Measurements from ENCODE around the gene ELAPOR1.

Gene ELAPOR1

GRCh38 chr1:109089242-109090015 lies 24.5 kb upstream of the ELAPOR1 start:
- ChIA-PET CTCF (interaction anchor here (0.6 to 3.9 kb wide), 7 partner anchors 10 to 42 kb away, joined by 3 to 23 read pairs (median 3); partner anchors contain the start of gene TAF13), POLR2A (no interaction called here)
- DNase-seq (ENCODE audit: extremely low spot score) = peak; percentile 53
- peak; percentile 36 for TF ChIP-seq CTCF (IDR thresholded peaks at IDR 0.05; ENCODE audit: control extremely low read depth, extremely low read depth, low read depth, missing control alignments)

GRCh38 chr1:109090196-109091077 lies 23.5 kb upstream of the ELAPOR1 start, which contains the start of gene TMEM167B:
TMEM167B (plus strand) TSS chr1:109090764; CDS start chr1:109090873, 109 bp downstream.
- CTCF ChIA-PET = interaction anchor here (1.0 to 3.9 kb wide), 5 partner anchors 9 to 22 kb away, joined by 3 to 23 read pairs (median 6); partner anchors contain the start of gene TAF13
- no peak for TF ChIP-seq CTCF (IDR thresholded peaks at IDR 0.05; ENCODE audit: control extremely low read depth, extremely low read depth, low read depth, missing control alignments)
- POLR2A ChIA-PET = interaction anchor here (2.4 kb wide), 1 partner anchor 10 kb away, joined by 13 read pairs; no protein-coding TSS in a partner anchor
- peak; percentile 89 for DNase-seq (ENCODE audit: extremely low spot score)

- CTCF ChIA-PET = interaction anchor here (0.9 to 3.9 kb wide), 7 partner anchors 8 to 49 kb away, joined by 3 to 23 read pairs (median 5); partner anchors contain the start of genes TAF13 and WDR47
- POLR2A ChIA-PET = interaction anchor here (2.4 kb wide), 1 partner anchor 9 kb away, joined by 13 read pairs; no protein-coding TSS in a partner anchor
- peak; percentile 58 for DNase-seq (ENCODE audit: extremely low spot score)
- TF ChIP-seq CTCF (IDR thresholded peaks at IDR 0.05; ENCODE audit: control extremely low read depth, extremely low read depth, low read depth, missing control alignments) = no peak
Measured at GRCh38 chr1:109091078-109091838, 22.7 kb upstream of the ELAPOR1 start.

GRCh38 chr1:109091839-109092193 lies 22.1 kb upstream of the ELAPOR1 start:
- ChIA-PET CTCF (interaction anchor here (0.9 to 3.9 kb wide), 5 partner anchors 8 to 50 kb away, joined by 3 to 23 read pairs (median 5); partner anchors contain the start of gene WDR47), POLR2A (interaction anchor here (2.4 kb wide), 1 partner anchor 8 kb away, joined by 13 read pairs; no protein-coding TSS in a partner anchor)
- no peak for DNase-seq (ENCODE audit: extremely low spot score)
- TF ChIP-seq CTCF (IDR thresholded peaks at IDR 0.05; ENCODE audit: control extremely low read depth, extremely low read depth, low read depth, missing control alignments) = no peak

GRCh38 chr1:109094377-109094803 lies 19.5 kb upstream of the ELAPOR1 start:
- no peak for DNase-seq (ENCODE audit: extremely low spot score)
- CTCF ChIA-PET = no interaction called here
- TF ChIP-seq CTCF (IDR thresholded peaks at IDR 0.05; ENCODE audit: control extremely low read depth, extremely low read depth, low read depth, missing control alignments) = no peak
- POLR2A ChIA-PET = no interaction called here

All from GM10248 (cell line).